Right hindlimb (tissue), 1 donor: ENCODE measurements around the gene CHST3.

ENCODE experiments used
- DNase-seq: peaks from one replicate; pipeline ENCODE4 v3.0.0-alpha.2; 2018

The CHST3 gene

GRCh38 chr10:71990706-71991269 is 26.6 kb downstream of the CHST3 start:
- no peak for DNase-seq

DNA sequence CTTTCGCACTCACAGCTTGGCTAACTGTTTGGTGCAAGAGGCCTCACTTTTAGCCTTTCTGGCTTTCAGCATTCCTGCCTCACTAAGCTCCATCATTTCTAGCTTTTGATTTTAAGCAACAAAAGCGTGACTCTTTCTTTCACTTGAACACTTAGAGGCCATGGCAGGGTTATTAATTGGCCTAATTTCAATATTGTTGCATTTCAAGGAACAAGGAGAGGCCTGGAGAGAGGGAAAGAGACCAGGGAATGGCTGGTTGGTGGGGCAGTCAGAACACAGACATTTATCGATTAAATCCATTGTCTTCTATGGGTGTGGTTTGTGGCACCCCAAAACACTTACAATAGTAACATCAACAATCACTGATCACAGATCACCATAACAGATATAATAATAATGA is 31.3 kb downstream of the CHST3 start:
- no peak for DNase-seq

DNA sequence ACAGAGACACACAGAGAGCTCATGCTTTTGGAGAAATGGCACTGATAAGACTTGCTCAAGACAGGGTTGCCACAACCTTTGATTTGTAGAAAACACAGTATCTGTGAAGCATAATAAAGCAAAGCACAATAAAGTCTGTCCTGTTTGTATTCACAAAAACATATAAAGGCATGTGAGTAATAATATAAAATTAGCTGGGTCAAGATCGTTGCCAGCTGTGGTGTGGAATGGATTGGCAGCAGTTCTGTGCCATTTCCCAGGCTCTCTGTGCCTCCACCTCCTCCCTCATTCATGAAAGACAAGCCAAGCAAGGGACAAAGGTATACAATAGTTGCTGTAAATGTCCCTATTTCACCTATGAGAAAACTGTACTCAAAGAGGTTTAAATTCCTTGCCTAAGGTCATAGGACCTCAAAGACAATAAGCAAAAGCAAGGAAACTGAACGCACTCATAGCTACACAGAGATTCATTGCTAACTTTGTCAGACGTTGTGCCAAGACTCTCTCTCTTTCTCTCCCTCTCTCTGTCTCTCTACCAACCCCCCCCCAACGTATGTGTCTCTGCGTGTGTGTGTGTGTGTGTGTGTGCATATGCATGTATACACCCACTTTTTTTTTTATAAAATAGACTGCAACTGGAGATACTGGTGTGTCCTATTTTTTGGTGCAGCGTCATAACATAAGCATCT is 31.8 kb downstream of the CHST3 start:
- DNase-seq: peak; percentile 18

GRCh38 chr10:71996592-71997371 is 32.6 kb downstream of the CHST3 start:
- no peak for DNase-seq

DNA sequence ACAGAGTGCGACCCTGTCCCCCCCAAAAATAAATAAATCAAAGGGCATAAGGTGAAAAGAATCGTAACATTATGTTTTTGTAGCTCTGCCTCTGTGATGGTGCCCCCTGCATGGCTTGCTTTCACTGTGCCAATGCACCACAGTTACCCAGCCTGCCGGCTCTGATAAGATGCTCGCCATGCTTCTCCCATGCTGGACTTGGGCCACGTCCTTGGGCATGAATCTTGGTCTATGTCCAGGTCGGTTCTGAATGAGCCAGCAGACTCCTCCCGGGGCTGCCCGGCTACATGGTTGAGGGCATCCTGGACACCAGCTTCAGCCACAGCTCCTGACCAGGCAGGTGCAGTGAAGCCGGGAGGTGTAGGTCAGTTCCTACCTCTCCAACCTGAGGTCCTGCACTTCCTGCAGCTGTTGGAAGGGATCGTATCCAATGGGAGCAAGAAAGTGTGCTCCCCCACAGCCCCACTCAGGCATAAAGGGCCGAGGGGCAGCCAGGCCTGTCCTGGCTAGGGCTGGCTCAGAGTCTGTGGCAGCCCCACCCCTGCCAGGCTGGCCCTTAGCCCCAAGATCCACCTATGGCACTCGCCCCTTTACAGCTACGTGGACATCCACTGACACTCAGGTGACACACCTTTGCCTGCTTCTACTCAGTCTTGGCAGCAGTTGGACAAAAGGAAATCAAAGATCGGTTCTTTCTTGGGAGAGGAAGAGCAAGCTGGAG is 34.1 kb downstream of the CHST3 start:
- DNase-seq: peak; percentile 20

- DNase-seq: peak; percentile 67
Measured at GRCh38 chr10:71998840-71999194, 34.6 kb downstream of the CHST3 start.

DNA sequence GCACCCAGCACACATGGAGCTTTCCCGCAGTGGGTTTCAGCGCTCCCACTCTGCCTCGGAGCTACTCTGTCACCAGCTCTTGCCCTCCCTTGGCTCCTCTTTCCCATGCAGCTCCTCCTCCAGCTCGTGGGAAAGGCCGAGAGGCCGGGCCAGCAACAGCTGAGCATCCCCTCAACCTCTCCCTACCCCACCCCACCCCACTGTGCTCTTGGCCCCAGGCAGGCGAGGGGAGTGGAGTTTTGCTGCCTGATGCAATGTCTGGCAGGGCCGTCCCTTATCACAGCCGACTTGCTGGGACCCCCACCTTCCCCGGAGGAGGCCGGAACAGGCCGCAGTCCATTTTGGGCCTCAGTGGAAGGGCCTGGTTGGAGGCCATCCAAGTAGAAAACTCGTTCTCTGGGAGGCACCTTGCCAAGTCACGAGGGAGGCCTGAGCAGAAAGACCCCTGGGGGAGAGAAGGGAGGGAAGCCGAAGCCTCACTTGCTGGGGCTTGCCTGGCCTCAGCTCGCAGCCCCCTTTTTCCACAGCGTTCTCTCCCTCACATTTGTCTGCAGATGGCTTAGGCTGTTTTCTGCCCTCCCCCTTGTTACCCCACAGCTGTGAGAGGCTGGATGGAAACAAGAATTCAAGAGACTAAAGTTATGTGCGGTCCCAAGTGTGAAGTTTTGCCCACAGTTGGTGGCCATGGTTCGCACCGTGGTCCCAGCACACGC is 35.3 kb downstream of the CHST3 start:
- peak; percentile 95 for DNase-seq

DNA sequence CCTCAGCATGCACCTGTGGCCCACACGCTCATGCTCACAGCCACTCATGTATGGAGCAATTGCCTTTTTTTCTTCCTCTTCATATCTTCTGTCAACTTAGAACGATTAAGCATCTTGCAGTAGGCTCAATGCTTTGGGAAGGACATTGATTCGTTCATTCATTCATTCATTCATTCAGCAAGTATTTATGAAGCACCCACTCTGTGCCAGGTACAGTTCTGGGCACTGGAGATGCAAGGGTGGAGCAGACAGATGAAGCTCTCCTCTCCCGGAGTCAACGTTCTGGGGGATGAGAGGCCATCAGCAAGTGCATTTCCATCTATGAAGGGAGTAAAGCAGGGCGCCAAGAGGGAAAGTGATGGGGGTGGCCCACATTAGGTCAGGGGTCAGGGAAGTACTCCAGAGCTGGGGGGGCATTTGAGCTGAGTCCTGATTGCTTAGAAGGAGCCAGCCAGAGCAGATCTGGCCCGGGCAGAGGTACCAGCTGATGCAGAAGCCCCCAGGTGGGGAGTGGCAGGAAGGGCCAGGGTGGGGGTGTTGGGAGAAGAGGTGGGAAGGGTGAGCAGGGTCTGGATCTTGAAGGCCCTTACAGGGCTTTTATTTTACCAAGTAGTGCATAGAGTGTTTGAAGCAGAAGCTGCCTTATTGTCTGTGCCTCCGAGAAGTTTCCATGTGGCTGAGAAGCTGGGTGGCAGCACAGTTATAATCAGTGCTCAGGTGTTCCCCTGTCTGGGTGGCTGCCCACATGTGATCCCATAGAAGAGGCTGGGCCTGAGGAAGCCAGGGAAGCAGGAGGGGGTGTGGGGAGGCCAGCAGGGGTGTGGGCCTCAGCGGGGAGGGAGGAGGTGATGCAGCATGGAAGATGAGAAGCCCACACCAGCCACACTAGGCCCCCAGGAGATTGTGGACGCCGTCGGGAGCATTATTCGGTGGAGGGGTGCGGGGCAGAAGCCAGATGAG is 36.2 kb downstream of the CHST3 start:
- peak; percentile 30 for DNase-seq

- DNase-seq: peak; percentile 38
Measured at GRCh38 chr10:72001033-72001395, 36.8 kb downstream of the CHST3 start.

DNA sequence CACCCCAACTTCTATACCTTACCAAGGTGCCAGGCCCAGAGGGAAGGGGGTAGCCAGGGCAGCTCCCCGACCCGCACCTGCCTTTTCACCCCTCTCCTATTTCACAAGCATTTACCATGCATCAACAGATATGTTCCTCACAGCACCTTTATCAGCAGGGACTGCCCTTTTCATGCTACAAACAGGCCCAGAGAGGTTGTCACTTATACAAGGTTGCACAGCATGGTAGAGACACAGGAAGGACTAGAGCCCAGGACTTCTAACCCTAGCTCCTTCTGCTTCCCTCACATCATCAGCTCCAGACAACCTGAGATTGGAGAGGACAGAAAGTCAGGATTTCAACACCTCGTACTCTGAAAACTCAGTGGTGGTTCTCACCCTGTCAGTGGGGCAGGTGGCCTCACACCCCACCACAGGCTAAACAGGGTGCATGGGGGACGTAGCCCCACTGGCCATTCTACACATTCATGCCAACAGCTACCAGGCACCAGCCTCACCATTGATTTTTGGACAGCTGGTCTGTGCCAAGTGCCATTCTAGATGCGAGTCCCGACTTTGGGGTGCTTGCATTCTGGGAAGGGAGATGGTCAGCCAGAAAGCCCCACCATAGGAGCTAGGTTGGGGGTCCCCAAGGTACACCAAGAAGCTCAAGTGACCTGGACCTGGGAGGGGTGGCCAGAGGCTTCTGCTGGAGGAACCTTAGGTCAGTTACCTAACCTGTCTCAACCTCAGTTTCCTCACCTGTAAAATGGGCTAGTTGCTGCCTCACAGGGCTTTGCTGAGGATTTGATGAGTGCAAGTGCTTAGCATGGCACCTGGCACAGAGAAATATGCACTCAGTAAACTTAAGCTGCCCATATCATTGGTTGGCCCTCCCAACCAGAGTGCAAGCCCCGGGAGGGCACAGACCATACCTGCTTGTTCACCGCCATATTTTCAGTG is 38.4 kb downstream of the CHST3 start:
- no peak for DNase-seq

GRCh38 chr10:72006026-72006425 is 41.8 kb downstream of the CHST3 start:
- no peak for DNase-seq

DNA sequence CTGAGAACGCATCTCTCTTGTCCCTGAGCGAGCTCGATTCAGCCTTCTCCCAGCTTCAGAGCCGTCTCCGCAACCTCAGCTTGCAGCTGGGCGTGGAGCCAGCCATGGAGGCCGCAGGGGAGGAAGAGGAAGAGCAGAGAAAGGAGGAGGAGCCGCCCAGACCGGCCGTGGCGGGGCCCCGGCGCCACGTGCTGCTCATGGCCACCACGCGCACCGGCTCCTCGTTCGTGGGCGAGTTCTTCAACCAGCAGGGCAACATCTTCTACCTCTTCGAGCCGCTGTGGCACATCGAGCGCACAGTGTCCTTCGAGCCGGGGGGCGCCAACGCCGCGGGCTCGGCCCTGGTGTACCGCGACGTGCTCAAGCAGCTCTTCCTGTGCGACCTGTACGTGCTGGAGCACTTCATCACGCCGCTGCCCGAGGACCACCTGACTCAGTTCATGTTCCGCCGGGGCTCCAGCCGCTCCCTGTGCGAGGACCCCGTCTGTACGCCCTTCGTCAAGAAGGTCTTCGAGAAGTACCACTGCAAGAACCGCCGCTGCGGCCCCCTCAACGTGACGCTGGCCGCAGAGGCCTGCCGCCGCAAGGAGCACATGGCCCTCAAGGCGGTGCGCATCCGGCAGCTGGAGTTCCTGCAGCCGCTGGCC is 43.2 kb downstream of the CHST3 start:
- no peak for DNase-seq

DNA sequence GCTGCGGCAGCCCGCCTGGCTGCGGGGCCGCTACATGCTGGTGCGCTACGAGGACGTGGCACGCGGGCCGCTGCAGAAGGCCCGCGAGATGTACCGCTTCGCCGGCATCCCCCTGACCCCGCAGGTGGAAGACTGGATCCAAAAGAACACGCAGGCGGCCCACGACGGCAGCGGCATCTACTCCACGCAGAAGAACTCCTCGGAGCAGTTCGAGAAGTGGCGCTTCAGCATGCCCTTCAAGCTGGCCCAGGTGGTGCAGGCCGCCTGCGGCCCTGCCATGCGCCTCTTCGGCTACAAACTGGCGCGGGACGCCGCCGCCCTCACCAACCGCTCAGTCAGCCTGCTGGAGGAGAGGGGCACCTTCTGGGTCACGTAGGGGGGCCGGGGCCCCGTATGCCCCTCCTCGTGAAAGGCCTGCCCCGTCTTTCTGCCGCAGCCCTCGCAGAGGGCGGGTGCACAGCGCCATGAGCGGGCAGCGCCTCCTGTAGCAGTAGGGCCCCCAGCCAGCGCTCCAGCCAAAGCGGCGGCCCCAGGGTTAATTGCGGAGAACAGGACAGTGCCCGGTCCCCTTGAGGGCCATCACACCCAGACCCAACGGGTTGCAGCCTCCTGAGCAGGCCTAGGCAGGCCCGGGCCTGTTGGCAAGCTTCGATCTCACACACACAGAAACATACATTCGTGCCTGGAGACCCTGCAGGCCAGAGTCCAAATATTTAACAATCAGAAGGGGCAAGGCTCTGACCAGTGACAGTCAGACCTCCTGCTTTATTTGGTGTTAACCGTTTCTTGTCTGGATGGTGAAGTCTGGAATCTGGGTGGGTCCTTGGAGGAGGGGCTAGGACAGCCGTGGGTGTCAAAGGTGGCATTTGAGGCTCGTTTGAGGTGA is 44.1 kb downstream of the CHST3 start:
- no peak for DNase-seq

DNA sequence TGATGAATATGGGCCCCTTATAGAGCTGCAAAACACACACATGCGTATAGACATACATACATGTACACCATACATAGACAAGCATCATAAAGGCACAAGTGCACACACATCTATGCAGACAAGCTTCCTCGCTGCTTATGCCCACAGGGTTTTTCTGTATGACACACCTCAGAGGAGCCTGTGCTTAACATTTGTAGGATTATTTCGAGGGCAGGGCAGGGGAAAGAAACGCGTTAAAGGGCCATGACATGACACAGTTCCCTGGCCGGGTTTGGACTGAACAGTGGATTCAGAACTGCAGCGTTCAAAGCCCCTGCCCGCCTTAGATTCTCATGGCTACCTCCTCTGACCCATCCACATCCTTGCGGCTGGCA is 44.8 kb downstream of the CHST3 start:
- no peak for DNase-seq

GRCh38 chr10:72009425-72010081 is 45.4 kb downstream of the CHST3 start:
- peak; percentile 89 for DNase-seq

DNA sequence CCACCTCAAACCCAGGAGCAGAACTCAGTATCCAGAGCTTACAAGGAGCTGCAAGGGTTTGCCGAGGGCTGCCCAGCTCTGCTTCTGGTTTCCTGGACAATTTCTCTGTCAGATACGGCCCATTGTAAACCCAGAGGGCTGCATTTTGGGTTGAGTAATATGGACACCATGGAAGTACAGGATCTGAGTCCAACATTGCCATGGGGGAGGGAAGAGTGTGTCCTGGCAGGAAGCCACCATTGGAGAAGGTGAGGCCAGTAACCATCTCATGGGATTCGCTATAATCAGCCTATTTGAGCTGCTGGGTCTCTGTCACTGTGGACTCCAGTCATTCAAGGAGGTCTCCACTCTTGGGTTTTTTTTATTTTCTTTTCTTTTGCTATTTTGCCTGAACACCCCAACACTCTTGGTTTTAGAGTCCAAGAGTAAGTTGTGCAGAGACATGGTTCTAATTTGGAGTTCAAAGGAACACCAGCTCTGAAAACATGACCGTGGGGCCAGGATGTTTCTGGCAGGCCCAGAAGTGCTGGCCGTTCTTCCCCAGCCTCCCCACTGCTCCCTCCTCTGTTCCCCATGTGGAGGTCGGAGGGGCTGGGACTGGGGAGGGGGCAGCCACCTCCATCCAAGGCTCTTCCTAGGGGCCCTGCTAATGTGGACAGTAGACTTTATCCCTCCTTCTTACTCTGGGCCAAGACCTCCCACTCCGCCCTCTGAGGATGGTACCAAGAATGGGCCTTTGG is 46.2 kb downstream of the CHST3 start:
- no peak for DNase-seq

DNA sequence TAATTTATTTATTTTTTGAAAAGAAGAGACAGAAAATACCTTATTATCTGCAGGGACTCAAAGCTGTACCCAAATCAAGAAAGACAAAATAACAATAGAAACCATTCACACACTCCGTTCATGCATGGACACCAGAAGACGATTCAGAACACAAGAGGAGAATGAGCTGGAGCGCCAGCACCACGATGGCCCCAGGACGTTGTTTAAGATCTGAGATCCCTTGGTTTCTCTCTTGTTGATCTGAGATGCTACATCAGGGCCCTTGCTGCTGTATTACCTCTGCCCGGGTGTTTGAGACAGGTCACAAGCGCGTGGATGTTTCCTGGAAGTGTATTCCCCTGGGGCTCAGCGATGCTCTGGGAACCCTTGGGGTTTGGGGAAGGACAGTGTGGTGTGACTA is 46.8 kb downstream of the CHST3 start:
- no peak for DNase-seq

- DNase-seq: no peak
Measured at GRCh38 chr10:72011468-72011867, 47.3 kb downstream of the CHST3 start.
